Bronchial epithelial cell (primary cell): ENCODE results near the gene PHF24. TPM values are rescaled to one million over a fixed set of nuclear protein-coding genes. Genes with fewer than 3 reads are reported as not detected.

Experiments
- DNase-seq: peaks from one replicate; pipeline ENCODE4 v3.0.0-alpha.2; 2010; ENCODE audit warnings: low read depth
- FAIRE-seq: peaks from 2 replicates; lab custom pipeline; 2011; peaks lifted over from hg19 to GRCh38; lab: Jason Lieb, UNC
- H3K27me3 ChIP-seq: 2 replicates; pipeline ENCODE4 v1.5.1; 2011; ENCODE audit warnings: low read length; ENCODE audit not compliant: control insufficient read depth, insufficient read depth
- H3K36me3 ChIP-seq: 2 replicates; pipeline ENCODE4 v1.5.1; 2011; ENCODE audit warnings: low read length; ENCODE audit not compliant: control insufficient read depth, insufficient read depth
- H3K4me3 ChIP-seq: 2 replicates; pipeline ENCODE4 v1.5.1; 2011; ENCODE audit warnings: mild to moderate bottlenecking, low read depth, low read length, control low read depth
- total RNA-seq: library from RNA; depleted of rRNA; stranded (reverse); fragments of >200 nt; gene quantifications from 2 replicates; pipeline ENCODE4 v1.2.1, GENCODE V29; 2014
- TF ChIP-seq, protein P1 (sequence below): IDR thresholded peaks from 2 replicates; pipeline ENCODE4 v1.5.1; 2011; ENCODE audit warnings: mild to moderate bottlenecking, moderate library complexity, low read length, control low read depth, inconsistent platforms; ENCODE audit not compliant: insufficient read depth, severe bottlenecking

The PHF24 gene
- total RNA-seq, 1 donor from 2014 or later = 0.26 TPM

GRCh38 chr9:35027374-35027773 lies 69.3 kb downstream of the PHF24 start:
- TF ChIP-seq, protein P1, sequence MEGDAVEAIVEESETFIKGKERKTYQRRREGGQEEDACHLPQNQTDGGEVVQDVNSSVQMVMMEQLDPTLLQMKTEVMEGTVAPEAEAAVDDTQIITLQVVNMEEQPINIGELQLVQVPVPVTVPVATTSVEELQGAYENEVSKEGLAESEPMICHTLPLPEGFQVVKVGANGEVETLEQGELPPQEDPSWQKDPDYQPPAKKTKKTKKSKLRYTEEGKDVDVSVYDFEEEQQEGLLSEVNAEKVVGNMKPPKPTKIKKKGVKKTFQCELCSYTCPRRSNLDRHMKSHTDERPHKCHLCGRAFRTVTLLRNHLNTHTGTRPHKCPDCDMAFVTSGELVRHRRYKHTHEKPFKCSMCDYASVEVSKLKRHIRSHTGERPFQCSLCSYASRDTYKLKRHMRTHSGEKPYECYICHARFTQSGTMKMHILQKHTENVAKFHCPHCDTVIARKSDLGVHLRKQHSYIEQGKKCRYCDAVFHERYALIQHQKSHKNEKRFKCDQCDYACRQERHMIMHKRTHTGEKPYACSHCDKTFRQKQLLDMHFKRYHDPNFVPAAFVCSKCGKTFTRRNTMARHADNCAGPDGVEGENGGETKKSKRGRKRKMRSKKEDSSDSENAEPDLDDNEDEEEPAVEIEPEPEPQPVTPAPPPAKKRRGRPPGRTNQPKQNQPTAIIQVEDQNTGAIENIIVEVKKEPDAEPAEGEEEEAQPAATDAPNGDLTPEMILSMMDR = no peak
- Histone ChIP-seq H3K36me3 (peaks cover 4% of the 10 kb centered on the region), H3K27me3 (no peaks in the 10 kb centered on the region), H3K4me3 (no peak overlapping the region)
- DNase-seq = no peak
- no peak for FAIRE-seq

DNA sequence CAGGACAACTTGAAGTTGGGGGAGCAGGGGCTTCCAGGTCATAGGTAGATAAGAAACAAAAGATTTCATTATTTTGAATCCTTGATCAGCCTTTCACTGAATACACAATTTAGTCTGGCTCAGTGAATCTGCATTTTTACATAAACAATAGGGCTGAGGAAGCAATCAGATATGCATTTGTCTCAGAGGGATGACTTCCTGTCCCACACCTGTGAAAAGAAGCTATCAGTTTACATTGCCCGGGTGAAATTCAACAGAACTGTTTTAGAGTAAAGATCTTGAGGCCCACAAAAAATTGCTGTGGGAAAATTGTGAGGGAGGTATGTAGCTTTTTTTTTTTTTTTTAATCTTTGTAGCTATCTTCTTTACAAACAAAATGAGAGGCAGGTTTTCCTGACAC lies 69.8 kb downstream of the PHF24 start:
- FAIRE-seq = no peak
- DNase-seq = peak; percentile 31
- no peak overlapping the region for H3K4me3 ChIP-seq

GRCh38 chr9:35028341-35028740 lies 70.3 kb downstream of the PHF24 start:
- FAIRE-seq = no peak
- H3K27me3 ChIP-seq = no peaks in the 10 kb centered on the region
- H3K4me3 ChIP-seq = no peak overlapping the region
- peaks cover 5% of the 10 kb centered on the region for H3K36me3 ChIP-seq
- TF ChIP-seq, protein P1 = no peak
- peak; percentile 83 for DNase-seq

More for the DNA sequence above, 69.8 kb downstream of the PHF24 start:
- Histone ChIP-seq H3K27me3 (no peaks in the 10 kb centered on the region), H3K36me3 (peaks cover 3% of the 10 kb centered on the region)
- TF ChIP-seq, protein P1 = no peak

DNA sequence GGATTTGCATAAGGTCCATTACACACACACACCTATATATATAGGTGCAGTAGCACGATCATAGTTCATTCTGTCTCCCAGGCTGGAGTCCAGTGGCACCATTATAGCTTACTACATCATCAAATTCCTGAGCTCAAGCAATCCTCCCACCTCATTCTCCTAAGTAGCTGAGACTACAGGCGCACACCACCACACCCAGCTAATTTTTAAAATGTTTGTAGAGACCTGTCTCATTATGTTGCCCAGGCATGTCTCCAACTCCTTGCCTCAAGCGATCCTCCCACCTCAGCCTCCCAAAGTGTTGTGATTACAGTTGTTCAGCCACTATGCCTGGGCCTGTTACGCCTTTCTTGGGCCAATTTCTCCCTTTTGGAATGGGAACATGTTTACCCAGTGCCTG lies 71.2 kb downstream of the PHF24 start:
- Histone ChIP-seq H3K4me3 (no peak overlapping the region), H3K27me3 (no peaks in the 10 kb centered on the region), H3K36me3 (peaks cover 2% of the 10 kb centered on the region)
- FAIRE-seq (no peak), DNase-seq (peak; percentile 86)
- TF ChIP-seq, protein P1 = no peak

DNA sequence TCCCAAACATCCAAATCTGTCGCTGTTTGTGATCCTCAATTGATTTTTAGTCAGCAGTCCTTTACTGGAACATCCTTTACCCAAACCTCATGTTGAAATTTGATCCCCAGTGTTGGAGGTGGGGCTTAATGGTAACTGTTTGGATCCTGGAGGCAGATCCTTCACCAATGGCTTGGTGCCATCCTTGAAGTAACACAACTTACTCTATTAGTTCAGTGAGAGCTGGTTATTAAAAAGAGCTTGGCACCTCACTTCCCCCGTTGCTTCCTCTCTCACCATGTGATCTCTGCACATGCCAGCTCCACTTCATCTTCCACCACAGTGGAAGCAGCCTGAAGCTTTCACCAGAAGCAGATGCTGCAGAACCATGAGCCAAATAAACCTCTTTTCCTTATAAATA lies 71.8 kb downstream of the PHF24 start:
- TF ChIP-seq, protein P1 = no peak
- no peak for FAIRE-seq
- no peaks in the 10 kb centered on the region for H3K27me3 ChIP-seq
- H3K4me3 ChIP-seq = no peak overlapping the region
- peaks cover 2% of the 10 kb centered on the region for H3K36me3 ChIP-seq
- peak; percentile 32 for DNase-seq

Other genes starting within 250 kb of the PHF24 start
- gene CCL21, start 248.1 kb upstream of the PHF24 start, total RNA-seq = not detected in 2 replicates
- gene DNAJB5, start 31.5 kb downstream of the PHF24 start, total RNA-seq = 8.2 and 11.0 TPM in 2 replicates
- gene VCP, start 114.3 kb downstream of the PHF24 start, total RNA-seq = 320 and 342 TPM in 2 replicates
- 7.6 and 9.7 TPM in 2 replicates for gene FANCG, start 121.7 kb downstream of the PHF24 start, total RNA-seq
- 22.9 and 25.3 TPM in 2 replicates for gene PIGO, start 138.3 kb downstream of the PHF24 start, total RNA-seq
- 165 and 248 TPM in 2 replicates for gene STOML2, start 144.8 kb downstream of the PHF24 start, total RNA-seq
- 10.3 and 12.2 TPM in 2 replicates for gene ATOSB, start 157.6 kb downstream of the PHF24 start, total RNA-seq
- gene UNC13B, start 203.7 kb downstream of the PHF24 start, total RNA-seq = 16.8 and 30.6 TPM in 2 replicates